Right lobe of liver (tissue), 6 donors: ENCODE results near the gene TSNAXIP1. TPM values are rescaled to one million over a fixed set of nuclear protein-coding genes. Genes with fewer than 3 reads are reported as not detected.

Experiments
- ATAC-seq, 4 donors: fragments of 200-7000 bp; cut with Tn5 transposase; one replicate each; pipeline ENCODE4 v1.9.1; 2020; ENCODE audit warnings: mild to moderate bottlenecking in 4 of 4, moderate library complexity in 4 of 4
- DNase-seq, 3 donors: peaks; one replicate each; pipeline ENCODE4 v3.0.0-alpha.2; 2020
- H3K27ac ChIP-seq, 3 donors: fragments of 200-600 bp; one replicate each; pipeline ENCODE4 v1.8.0; 2022
- H3K27me3 ChIP-seq, 2 donors: fragments of 200-600 bp; one replicate each; pipeline ENCODE4 v1.8.0; 2022
- H3K36me3 ChIP-seq, 4 donors: fragments of 200-600 bp; sonication (generic) in 1 of 4; one replicate each; pipeline versions ENCODE4 v1.5.1 to v1.8.0; 2017 to 2022; ENCODE audit warnings: control low read depth in 1 of 4
- H3K4me1 ChIP-seq, 4 donors: fragments of 200-600 bp; sonication (generic) in 1 of 4; one replicate each; pipeline versions ENCODE4 v1.5.1 to v1.8.0; 2017 to 2022; ENCODE audit warnings: control low read depth in 1 of 4
- H3K4me3 ChIP-seq, 3 donors: fragments of 200-600 bp; one replicate each; pipeline ENCODE4 v1.8.0; 2022
- H3K9me3 ChIP-seq, 4 donors: fragments of 200-600 bp; sonication (generic) in 1 of 4; one replicate each; pipeline versions ENCODE4 v1.5.1 to v1.8.0; 2017 to 2022; ENCODE audit warnings: control low read depth in 1 of 4
- POLR2A ChIP-seq: fragments of 450-650 bp; IDR thresholded peaks from one replicate; pipeline ENCODE4 v1.6.1; 2017; ENCODE audit warnings: antibody characterized with exemption, mild to moderate bottlenecking
- WGBS: methylation state at CpG from one replicate; pipeline ENCODE4 v1.1.6; 2018; ENCODE audit warnings: low coverage, low lambda C conversion rate; ENCODE audit not compliant: insufficient coverage; ENCODE audit errors: missing lambda C conversion rate; 5-methylcytosine and 5-hydroxymethylcytosine counted together
- intact Hi-C, 2 donors: fragments of 100-400 bp; cut with DNase I; formaldehyde crosslinking; loops; one replicate each; pipeline versions ENCODE4 v1.11.2 to v1.14.1; 2022
- total RNA-seq, 6 experiments: library from RNA; depleted of rRNA in 2 of 6; stranded (reverse); fragments of >200 nt in 2 of 6; fragmentation: NEBNext Ultra II Directional in 3 of 6; extraction: Animal tissue kit (Norgen Biotek cat#: 25700) in 3 of 6; gene quantifications; one replicate each; pipeline versions ENCODE4 v1.1.0 to v1.2.4, GENCODE V29; 2016 to 2023
- TF ChIP-seq, protein P1 (sequence below), 4 donors: fragments of 200-600 bp in 3 of 4; fragments of 450-650 bp in 1 of 4; IDR thresholded peaks; one replicate each; pipeline versions ENCODE4 v1.5.1 to v1.8.0; 2016 to 2022; ENCODE audit warnings: antibody characterized with exemption in 4 of 4, mild to moderate bottlenecking in 2 of 4
- donor health status: DM: no; HTN: yes; CAD: no.
- donor health status: DM: no; HTN: no; CAD: no.
- donor health status: DM: no; HTN: no; CAD: no.
- donor health status: DM: no; HTN: yes; CAD: no.
- donor health status: DM: no; HTN: yes; CAD: no.

The TSNAXIP1 gene
- total RNA-seq, 6 experiments from 2014 or later: 0.42 to 1.2 (median 0.99) TPM

DNA sequence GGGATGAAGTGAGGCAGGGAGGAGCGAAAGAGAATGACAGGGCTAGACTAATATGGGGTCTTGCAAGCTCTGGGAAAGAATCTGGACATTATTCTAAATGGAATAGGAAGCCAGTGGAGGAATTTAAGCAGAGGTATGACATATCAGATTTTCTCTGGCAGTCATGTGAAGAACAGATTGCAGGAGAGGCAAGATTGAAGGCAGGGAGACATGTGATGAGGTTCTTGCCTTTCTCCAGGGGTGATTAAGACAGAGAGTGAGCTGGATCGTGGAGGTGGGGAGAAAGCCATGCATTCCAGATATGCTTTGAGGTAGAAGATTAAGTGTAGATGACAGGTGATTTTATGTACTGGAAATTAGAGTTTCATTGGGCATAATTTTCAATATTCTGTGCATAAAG lies 31.1 kb downstream of the TSNAXIP1 start:
- H3K4me3 ChIP-seq: no peak overlapping the region
- WGBS: 89% methylated on average over 2 of the region's 2 CpGs
- TF ChIP-seq, protein P1, sequence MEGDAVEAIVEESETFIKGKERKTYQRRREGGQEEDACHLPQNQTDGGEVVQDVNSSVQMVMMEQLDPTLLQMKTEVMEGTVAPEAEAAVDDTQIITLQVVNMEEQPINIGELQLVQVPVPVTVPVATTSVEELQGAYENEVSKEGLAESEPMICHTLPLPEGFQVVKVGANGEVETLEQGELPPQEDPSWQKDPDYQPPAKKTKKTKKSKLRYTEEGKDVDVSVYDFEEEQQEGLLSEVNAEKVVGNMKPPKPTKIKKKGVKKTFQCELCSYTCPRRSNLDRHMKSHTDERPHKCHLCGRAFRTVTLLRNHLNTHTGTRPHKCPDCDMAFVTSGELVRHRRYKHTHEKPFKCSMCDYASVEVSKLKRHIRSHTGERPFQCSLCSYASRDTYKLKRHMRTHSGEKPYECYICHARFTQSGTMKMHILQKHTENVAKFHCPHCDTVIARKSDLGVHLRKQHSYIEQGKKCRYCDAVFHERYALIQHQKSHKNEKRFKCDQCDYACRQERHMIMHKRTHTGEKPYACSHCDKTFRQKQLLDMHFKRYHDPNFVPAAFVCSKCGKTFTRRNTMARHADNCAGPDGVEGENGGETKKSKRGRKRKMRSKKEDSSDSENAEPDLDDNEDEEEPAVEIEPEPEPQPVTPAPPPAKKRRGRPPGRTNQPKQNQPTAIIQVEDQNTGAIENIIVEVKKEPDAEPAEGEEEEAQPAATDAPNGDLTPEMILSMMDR (IDR thresholded peaks at IDR 0.05): no peak
- no peak for TF ChIP-seq POLR2A
- no peak overlapping the region for H3K27ac ChIP-seq
- no peaks in the 10 kb centered on the region for H3K27me3 ChIP-seq
- H3K4me1 ChIP-seq: peaks cover 0 to 13% (median 2%) of the 10 kb centered on the region in 4 donors
- H3K36me3 ChIP-seq: no peaks in the 10 kb centered on the region
- DNase-seq (no peak), ATAC-seq (no peak)
- no peaks in the 10 kb centered on the region for H3K9me3 ChIP-seq
- intact Hi-C loops: no loop called here

DNA sequence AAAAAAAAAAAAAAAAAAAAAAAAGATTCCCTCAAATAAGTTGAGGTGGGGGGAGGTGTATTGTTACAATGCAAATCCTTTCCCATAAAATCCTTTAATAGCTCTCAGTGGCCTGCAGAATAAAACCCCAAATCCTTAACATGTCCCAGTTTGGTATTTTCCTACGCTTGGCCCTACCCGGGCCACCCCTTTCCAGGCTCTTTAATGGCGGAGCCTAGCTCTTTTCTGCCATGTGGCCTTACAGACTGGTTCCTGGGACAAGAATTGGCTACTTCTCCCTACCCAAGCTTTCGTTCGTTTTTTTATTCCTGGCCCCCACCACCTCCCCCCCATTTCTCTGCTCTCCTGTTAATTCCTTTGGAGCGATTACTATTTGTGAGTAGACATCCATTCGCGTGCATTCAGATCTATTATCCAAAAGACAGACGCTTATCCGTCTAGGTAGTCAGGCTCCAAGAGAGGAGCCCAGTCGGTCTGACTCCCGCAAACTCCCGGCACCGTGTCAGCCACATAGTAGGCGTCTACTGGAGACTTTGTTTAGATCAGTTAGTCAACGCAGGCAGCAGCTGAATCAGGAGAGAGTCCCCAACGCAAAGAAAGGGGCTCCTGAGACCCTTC lies 34.6 kb downstream of the TSNAXIP1 start:
- no peaks in the 10 kb centered on the region for H3K27me3 ChIP-seq
- H3K9me3 ChIP-seq: no peaks in the 10 kb centered on the region
- intact Hi-C loops: no loop called here
- H3K36me3 ChIP-seq: no peaks in the 10 kb centered on the region
- peak overlapping the region; percentile 98 to 99 (median 98) for H3K27ac ChIP-seq
- H3K4me3 ChIP-seq: peak overlapping the region; percentile 74 to 87 (median 83)
- TF ChIP-seq, protein P1 (IDR thresholded peaks at IDR 0.05): no peak
- TF ChIP-seq POLR2A: no peak
- peaks cover 0 to 31% (median 7%) of the 10 kb centered on the region in 4 donors for H3K4me1 ChIP-seq
- ATAC-seq (peak in 1 of 4 donors; percentile 1), DNase-seq (no peak)
- WGBS: 42% methylated on average over 17 of the region's 17 CpGs

DNA sequence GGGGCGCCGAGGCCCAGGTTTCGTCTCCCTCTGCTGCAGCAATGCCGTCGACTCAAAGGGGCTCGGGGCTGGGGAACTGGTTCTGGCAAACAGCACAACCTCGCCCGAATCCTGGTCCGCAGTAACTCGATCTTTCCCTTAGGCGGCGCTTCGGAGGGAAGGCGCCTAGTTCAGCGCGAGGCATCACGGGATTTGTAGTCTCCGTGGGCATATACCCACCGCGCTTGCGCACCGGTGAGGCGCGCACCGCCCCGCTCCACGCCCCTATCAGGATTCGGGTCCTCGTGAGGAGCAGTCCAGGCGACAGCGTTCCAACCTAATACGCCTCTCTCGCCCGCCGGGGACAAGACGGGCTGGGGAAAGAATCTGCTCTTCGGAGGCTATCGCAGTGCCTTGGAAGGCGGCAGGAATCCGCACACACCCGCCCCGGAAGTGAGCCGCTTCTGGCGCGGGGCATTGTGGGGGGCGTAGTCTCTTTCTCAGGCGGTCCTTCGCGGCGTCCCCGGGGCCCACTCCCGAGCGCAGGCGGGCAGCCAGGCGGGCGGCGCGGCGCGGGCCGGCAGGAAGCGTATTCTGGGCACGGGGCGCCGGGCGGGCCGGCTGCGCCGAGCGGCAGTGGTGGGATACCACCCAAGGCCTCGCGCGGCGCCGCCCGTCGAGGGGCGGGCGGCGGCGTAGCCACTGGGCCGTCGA lies 35.3 kb downstream of the TSNAXIP1 start, which contains the start of gene THAP11:
Gene THAP11 (plus strand): TSS at position 505 of the 693 bp plus-strand sequence. CDS start 235 bp downstream, outside the sequence.
- 0% methylated on average over 9 of the region's 83 CpGs for WGBS
- H3K36me3 ChIP-seq: no peaks in the 10 kb centered on the region
- peak; percentile 78 to 79 (median 78) for ATAC-seq
- peaks cover 0 to 31% (median 7%) of the 10 kb centered on the region in 4 donors for H3K4me1 ChIP-seq
- peak within 1 kb of the TSS; percentile 74 to 87 (median 83) for H3K4me3 ChIP-seq
- intact Hi-C loops: no loop called here
- H3K27ac ChIP-seq: peak within 1 kb of the TSS; percentile 98 to 99 (median 98)
- H3K9me3 ChIP-seq: no peaks in the 10 kb centered on the region
- TF ChIP-seq, protein P1 (IDR thresholded peaks at IDR 0.05): peak; percentile 76 to 85 (median 82)
- TF ChIP-seq POLR2A: peak; percentile 64
- peak; percentile 93 to 95 (median 95) for DNase-seq
- H3K27me3 ChIP-seq: no peaks in the 10 kb centered on the region

DNA sequence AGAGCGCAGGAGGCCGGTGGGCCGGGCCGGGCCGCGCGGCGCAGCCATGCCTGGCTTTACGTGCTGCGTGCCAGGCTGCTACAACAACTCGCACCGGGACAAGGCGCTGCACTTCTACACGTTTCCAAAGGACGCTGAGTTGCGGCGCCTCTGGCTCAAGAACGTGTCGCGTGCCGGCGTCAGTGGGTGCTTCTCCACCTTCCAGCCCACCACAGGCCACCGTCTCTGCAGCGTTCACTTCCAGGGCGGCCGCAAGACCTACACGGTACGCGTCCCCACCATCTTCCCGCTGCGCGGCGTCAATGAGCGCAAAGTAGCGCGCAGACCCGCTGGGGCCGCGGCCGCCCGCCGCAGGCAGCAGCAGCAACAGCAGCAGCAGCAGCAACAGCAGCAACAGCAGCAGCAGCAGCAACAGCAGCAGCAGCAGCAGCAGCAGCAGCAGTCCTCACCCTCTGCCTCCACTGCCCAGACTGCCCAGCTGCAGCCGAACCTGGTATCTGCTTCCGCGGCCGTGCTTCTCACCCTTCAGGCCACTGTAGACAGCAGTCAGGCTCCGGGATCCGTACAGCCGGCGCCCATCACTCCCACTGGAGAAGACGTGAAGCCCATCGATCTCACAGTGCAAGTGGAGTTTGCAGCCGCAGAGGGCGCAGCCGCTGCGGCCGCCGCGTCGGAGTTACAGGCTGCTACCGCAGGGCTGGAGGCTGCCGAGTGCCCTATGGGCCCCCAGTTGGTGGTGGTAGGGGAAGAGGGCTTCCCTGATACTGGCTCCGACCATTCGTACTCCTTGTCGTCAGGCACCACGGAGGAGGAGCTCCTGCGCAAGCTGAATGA lies 36.0 kb downstream of the TSNAXIP1 start:
- TF ChIP-seq POLR2A: peak; percentile 12
- TF ChIP-seq, protein P1 (IDR thresholded peaks at IDR 0.05): peak in 3 of 4 donors; percentile 6 to 20 (median 7)
- ATAC-seq (peak; percentile 1 to 26 (median 13)), DNase-seq (peak; percentile 42 to 71 (median 50))
- no peaks in the 10 kb centered on the region for H3K9me3 ChIP-seq
- peak overlapping the region; percentile 74 to 87 (median 83) for H3K4me3 ChIP-seq
- H3K4me1 ChIP-seq: peaks cover 0 to 35% (median 8%) of the 10 kb centered on the region in 4 donors
- intact Hi-C loops: no loop called here
- no peaks in the 10 kb centered on the region for H3K36me3 ChIP-seq
- H3K27me3 ChIP-seq: no peaks in the 10 kb centered on the region
- peak overlapping the region; percentile 98 to 99 (median 98) for H3K27ac ChIP-seq
- WGBS: 0% methylated on average over 6 of the region's 67 CpGs
